ENCODE measurements around the gene SPTBN2. TPM values are rescaled to one million over a fixed set of nuclear protein-coding genes. Genes with fewer than 3 reads are reported as not detected.
A peak's percentile ranks its signal among the peaks of the same experiment; 100 is the strongest.

SPTBN2 gene
- total RNA-seq, 1 experiment from 2014 or later: 18.5 TPM

DNA sequence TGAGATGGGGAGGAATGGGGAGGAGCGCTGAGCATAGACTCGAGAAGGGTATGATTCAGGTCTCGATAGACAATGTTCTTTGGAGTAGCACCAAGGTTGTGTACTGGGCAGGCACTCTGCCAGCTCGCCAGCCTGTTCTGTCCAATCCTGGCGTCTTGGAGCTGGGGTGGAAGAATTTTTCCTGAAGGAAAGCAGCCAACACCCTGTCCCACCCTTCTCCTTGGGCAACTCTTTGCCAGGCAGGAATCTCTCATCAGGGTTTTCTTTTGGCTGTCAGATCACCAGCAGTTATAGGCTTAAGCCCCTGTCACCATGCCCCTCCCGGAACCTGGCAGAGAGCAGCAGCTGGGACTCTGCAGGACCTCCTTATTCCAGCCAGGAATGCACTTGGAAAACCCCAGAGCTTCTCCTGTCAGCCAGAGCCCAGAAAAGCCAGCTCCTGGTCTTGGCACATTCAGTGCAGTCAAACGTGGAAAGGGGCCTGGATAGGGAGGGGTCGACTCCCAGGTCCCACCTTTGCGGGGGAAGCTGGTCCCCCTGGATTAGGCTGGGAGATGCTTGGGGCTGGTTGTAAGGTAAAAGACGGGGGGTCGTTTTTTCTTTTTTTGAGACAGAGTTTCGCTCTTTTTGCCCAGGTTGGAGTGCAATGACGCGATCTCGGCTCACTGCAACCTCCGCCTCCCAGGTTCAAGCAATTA is 14.4 kb upstream of the SPTBN2 start:
- no peak for ATAC-seq
- Histone ChIP-seq H3K4me3 (replicated peaks in 1 of 2; ENCODE audit: low read depth in 1 of 2, low read length in 2 of 2) (peak overlapping the region; percentile 74 to 89), H2AFZ (ENCODE audit: low read depth, low read length, poor library complexity, severe bottlenecking) (no peak overlapping the region)

DNA sequence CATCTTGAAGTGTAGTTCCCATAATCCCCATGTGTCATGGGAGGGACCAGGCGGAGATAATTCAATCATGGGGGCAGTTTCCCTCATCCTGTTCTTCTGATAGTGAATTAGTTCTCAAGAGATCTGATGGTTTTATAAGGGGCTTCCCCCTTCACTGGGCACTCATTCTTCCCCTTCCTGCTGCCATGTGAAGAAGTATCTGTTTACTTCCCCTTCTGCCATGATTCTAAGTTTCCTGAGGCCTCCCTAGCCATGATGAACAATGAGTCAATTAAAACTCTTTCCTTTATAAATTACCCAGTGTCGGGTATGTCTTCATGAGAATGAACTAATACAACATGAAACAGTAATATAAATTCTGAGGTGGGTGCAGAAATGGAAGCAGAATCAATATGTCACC is 12.1 kb upstream of the SPTBN2 start:
- no peak overlapping the region for H3K9ac ChIP-seq (ENCODE audit: low read length)
- no peaks in the 10 kb centered on the region for H3K36me3 ChIP-seq (ENCODE audit: control insufficient read depth in 1 of 2, insufficient read depth in 2 of 2, low read length in 2 of 2)
- intact Hi-C loops (cut with micrococcal nuclease): no loop called here
- H3K27ac ChIP-seq (ENCODE audit: low read depth, low read length): no peak overlapping the region
- H3K27me3 ChIP-seq (ENCODE audit: insufficient read depth, low read length): no peaks in the 10 kb centered on the region
- no peaks in the 10 kb centered on the region for H4K20me1 ChIP-seq (ENCODE audit: insufficient read depth)
- POLR2A ChIA-PET: no interaction called here
- no peaks in the 10 kb centered on the region for H3K9me2 ChIP-seq (ENCODE audit: insufficient read depth)
- CTCF ChIA-PET: no interaction called here
- H3K79me2 ChIP-seq (ENCODE audit: insufficient read depth, low read length): no peaks in the 10 kb centered on the region; the same call in 1 of the 2 replicates
- no peak for DNase-seq (ENCODE audit: low read depth, low spot score)
- RAD21 ChIA-PET (ENCODE audit: low non-redundant PET in 1 of 2, low total read pairs in 2 of 2, uncharacterized antibody in 2 of 2, unreplicated experiment in 2 of 2): no interaction called here
- no peak overlapping the region for H3K4me3 ChIP-seq (replicated peaks in 1 of 2; ENCODE audit: low read depth in 1 of 2, low read length in 2 of 2)
- peaks cover 7 to 23% of the 10 kb centered on the region in 2 experiments for H3K4me1 ChIP-seq (ENCODE audit: control insufficient read depth in 1 of 2, insufficient read depth in 2 of 2, low read length in 2 of 2)
- H3K9me3 ChIP-seq (ENCODE audit: control insufficient read depth in 1 of 2, insufficient read depth in 1 of 2, low read depth in 1 of 2, low read length in 2 of 2): no peaks in the 10 kb centered on the region
- BruUV-seq (replicated peaks): no TSS peak
- ATAC-seq: no peak
- TF ChIP-seq YY1 (IDR thresholded peaks at IDR 0.05; ENCODE audit: extremely low read depth, insufficient replicate concordance, low read depth, low read length) (no peak), EZH2 (IDR thresholded peaks at IDR 0.05) (no peak), EGR1 (IDR thresholded peaks at IDR 0.05; ENCODE audit: low read depth) (no peak), SIN3A (IDR thresholded peaks at IDR 0.05; ENCODE audit: low read depth) (no peak), TCF7L2 (IDR thresholded peaks at IDR 0.05; ENCODE audit: borderline replicate concordance, extremely low read depth, insufficient read depth, insufficient read length) (no peak), EZH2phosphoT487 (IDR thresholded peaks at IDR 0.05; ENCODE audit: borderline replicate concordance) (no peak), ELF1 (IDR thresholded peaks at IDR 0.05; ENCODE audit: borderline replicate concordance, low read depth) (no peak), SRF (IDR thresholded peaks at IDR 0.05; ENCODE audit: low read depth) (no peak), CBX3 (IDR thresholded peaks at IDR 0.05; ENCODE audit: low read depth) (no peak)
- no peak overlapping the region for H3K4me2 ChIP-seq (ENCODE audit: low read length)
- no peak overlapping the region for H2AFZ ChIP-seq (ENCODE audit: low read depth, low read length, poor library complexity, severe bottlenecking)

More for the DNA sequence above, 14.4 kb upstream of the SPTBN2 start:
- TF ChIP-seq CEBPB (IDR thresholded peaks at IDR 0.05; ENCODE audit: low read depth) (no peak), ZFX (IDR thresholded peaks at IDR 0.05) (no peak), POLR2A (IDR thresholded peaks at IDR 0.05; ENCODE audit: borderline replicate concordance, extremely low read depth, insufficient read depth, insufficient read length) (no peak), ZNF274 (IDR thresholded peaks at IDR 0.05; ENCODE audit: low read depth, low read length) (no peak)
- TF ChIP-seq, protein P1, sequence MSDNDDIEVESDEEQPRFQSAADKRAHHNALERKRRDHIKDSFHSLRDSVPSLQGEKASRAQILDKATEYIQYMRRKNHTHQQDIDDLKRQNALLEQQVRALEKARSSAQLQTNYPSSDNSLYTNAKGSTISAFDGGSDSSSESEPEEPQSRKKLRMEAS (IDR thresholded peaks at IDR 0.05): no peak
- no peaks in the 10 kb centered on the region for H4K20me1 ChIP-seq (ENCODE audit: insufficient read depth)
- CTCF ChIA-PET: no interaction called here
- no TSS peak for BruUV-seq (replicated peaks)
- DNase-seq (ENCODE audit: low read depth, low spot score): no peak
- no peaks in the 10 kb centered on the region for H3K9me3 ChIP-seq (ENCODE audit: control insufficient read depth in 1 of 2, insufficient read depth in 1 of 2, low read depth in 1 of 2, low read length in 2 of 2)
- peak overlapping the region; percentile 83 for H3K9ac ChIP-seq (ENCODE audit: low read length)
- no peak overlapping the region for H3K27ac ChIP-seq (ENCODE audit: low read depth, low read length)
- H3K4me1 ChIP-seq (ENCODE audit: control insufficient read depth in 1 of 2, insufficient read depth in 2 of 2, low read length in 2 of 2): peaks cover 8 to 25% of the 10 kb centered on the region in 2 experiments
- H3K27me3 ChIP-seq (ENCODE audit: insufficient read depth, low read length): no peaks in the 10 kb centered on the region
- POLR2A ChIA-PET: interaction anchor here (0.9 to 1.0 kb wide), 2 partner anchors 20 to 22 kb away, joined by 3 read pairs; no protein-coding TSS in a partner anchor
- peak overlapping the region; percentile 98 for H3K4me2 ChIP-seq (ENCODE audit: low read length)
- no peaks in the 10 kb centered on the region for H3K9me2 ChIP-seq (ENCODE audit: insufficient read depth)
- H3K36me3 ChIP-seq (ENCODE audit: control insufficient read depth in 1 of 2, insufficient read depth in 2 of 2, low read length in 2 of 2): no peaks in the 10 kb centered on the region
- RAD21 ChIA-PET (ENCODE audit: low non-redundant PET in 1 of 2, low total read pairs in 2 of 2, uncharacterized antibody in 2 of 2, unreplicated experiment in 2 of 2): no interaction called here
- intact Hi-C loops (cut with micrococcal nuclease): no loop called here
- H3K79me2 ChIP-seq (ENCODE audit: insufficient read depth, low read length): no peaks in the 10 kb centered on the region; the same call in 1 of the 2 replicates

Measured in HCT116 (cell line).